Colonic mucosa (tissue), 4 donors: ENCODE results near the gene PAPPA2. TPM values are rescaled to one million over a fixed set of nuclear protein-coding genes. Genes with fewer than 3 reads are reported as not detected.

ENCODE experiments used
- DNase-seq: peaks from one replicate; pipeline ENCODE4 v3.0.0-alpha.2; 2020
- H3K27ac ChIP-seq: fragments of 200-600 bp; one replicate; pipeline ENCODE4 v1.8.0; 2021
- H3K27me3 ChIP-seq: fragments of 200-600 bp; one replicate; pipeline ENCODE4 v1.8.0; 2021
- H3K36me3 ChIP-seq: fragments of 200-600 bp; one replicate; pipeline ENCODE4 v1.8.0; 2021
- H3K4me1 ChIP-seq: fragments of 200-600 bp; one replicate; pipeline ENCODE4 v1.8.0; 2021; ENCODE audit warnings: mild to moderate bottlenecking
- H3K4me3 ChIP-seq: fragments of 200-600 bp; one replicate; pipeline ENCODE4 v1.8.0; 2021
- H3K9ac ChIP-seq, 2 donors: one replicate each; pipeline ENCODE4 v1.7.0; 2013; ENCODE audit warnings: control low read depth in 2 of 2, low read depth in 2 of 2, low read length in 2 of 2
- H3K9me3 ChIP-seq: fragments of 200-600 bp; one replicate; pipeline ENCODE4 v1.8.0; 2021
- CTCF ChIP-seq: fragments of 200-600 bp; IDR thresholded peaks from one replicate; pipeline ENCODE4 v1.8.0; 2022; ENCODE audit warnings: antibody characterized with exemption, mild to moderate bottlenecking
- intact Hi-C: fragments of 100-400 bp; cut with DNase I; formaldehyde crosslinking; loops from one replicate; pipeline ENCODE4 v1.14.1; 2022
- total RNA-seq, 2 donors: library from RNA; stranded (reverse); fragmentation: NEBNext Ultra II Directional in 1 of 2; extraction: Animal tissue kit (Norgen Biotek cat#: 25700) in 1 of 2; gene quantifications; one replicate each; pipeline ENCODE4 v1.2.1, GENCODE V29; 2021
- donor health status: healthy.
- donor health status: DM: no; HTN: no; CAD: no.
- donor health status: DM: no; HTN: no; CAD: no.

PAPPA2 gene
- total RNA-seq, 2 donors from 2014 or later = 3.1 to 3.6 TPM

- no peak for DNase-seq
- H3K9me3 ChIP-seq = no peaks in the 10 kb centered on the region
- H3K4me3 ChIP-seq = no peak overlapping the region
- no peak overlapping the region for H3K27ac ChIP-seq
- H3K4me1 ChIP-seq = no peaks in the 10 kb centered on the region
- no peaks in the 10 kb centered on the region for H3K36me3 ChIP-seq
- H3K9ac ChIP-seq = no peak overlapping the region
- TF ChIP-seq CTCF = no peak
- H3K27me3 ChIP-seq = no peaks in the 10 kb centered on the region
- intact Hi-C loops = loop anchor here (5.0 kb wide), 2 partner anchors 132 to 317 kb away; no protein-coding TSS in a partner anchor
These were observed 230.8 kb downstream of the PAPPA2 start for GRCh38 chr1:176693697-176694329.

DNA sequence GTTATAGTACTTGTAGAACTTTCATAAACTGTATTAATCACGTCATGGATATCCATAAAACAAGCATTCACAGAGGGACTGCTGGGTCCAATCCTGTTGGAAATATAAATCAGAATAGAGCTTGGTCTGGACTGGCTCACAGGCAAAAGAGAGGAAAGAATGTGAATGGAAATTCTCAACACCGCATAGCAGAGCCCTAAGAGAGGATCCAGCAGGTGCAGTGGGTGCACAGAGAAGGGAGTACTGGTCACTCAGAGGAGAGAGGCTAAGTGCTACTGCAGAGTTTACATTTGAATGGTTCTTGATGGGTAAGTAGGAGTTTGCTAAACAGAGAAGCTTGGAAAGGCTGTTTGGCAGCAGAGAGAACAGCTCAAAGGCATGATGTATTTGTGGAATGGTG lies 231.7 kb downstream of the PAPPA2 start:
- DNase-seq = no peak

GRCh38 chr1:176696109-176696508 lies 233.1 kb downstream of the PAPPA2 start:
- Histone ChIP-seq H3K4me3 (no peak overlapping the region), H3K27ac (no peak overlapping the region), H3K9me3 (no peaks in the 10 kb centered on the region), H3K36me3 (no peaks in the 10 kb centered on the region), H3K9ac (no peak overlapping the region), H3K27me3 (no peaks in the 10 kb centered on the region), H3K4me1 (no peaks in the 10 kb centered on the region)
- DNase-seq = no peak
- intact Hi-C loops = no loop called here
- no peak for TF ChIP-seq CTCF

More for the DNA sequence above, 231.7 kb downstream of the PAPPA2 start:
- Histone ChIP-seq H3K27me3 (no peaks in the 10 kb centered on the region), H3K4me1 (no peaks in the 10 kb centered on the region), H3K36me3 (no peaks in the 10 kb centered on the region), H3K9me3 (no peaks in the 10 kb centered on the region), H3K4me3 (no peak overlapping the region), H3K9ac (no peak overlapping the region), H3K27ac (no peak overlapping the region)
- intact Hi-C loops = loop anchor here (5.0 kb wide), 2 partner anchors 132 to 317 kb away; no protein-coding TSS in a partner anchor
- no peak for TF ChIP-seq CTCF

DNA sequence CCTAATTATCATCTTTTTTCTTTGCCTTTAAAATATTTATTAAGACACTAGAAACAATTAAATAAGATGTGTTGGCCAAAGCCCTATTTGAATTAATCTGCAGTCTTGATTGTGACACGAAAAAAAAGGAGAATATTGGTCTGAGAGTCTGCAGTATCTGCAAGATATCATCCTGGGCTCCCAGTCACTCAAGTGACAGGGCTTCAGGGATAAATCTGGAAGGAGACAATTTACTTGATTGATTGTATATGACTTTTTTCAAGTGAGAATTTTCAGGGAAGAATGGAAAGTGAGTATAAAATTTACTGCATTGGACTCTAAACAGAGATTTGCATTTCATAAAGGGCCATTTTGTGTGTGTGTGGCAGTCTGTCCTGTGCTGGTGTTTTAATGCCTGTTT lies 233.7 kb downstream of the PAPPA2 start:
- no peak for DNase-seq
- TF ChIP-seq CTCF = no peak
- Histone ChIP-seq H3K4me3 (no peak overlapping the region), H3K9me3 (no peaks in the 10 kb centered on the region), H3K27ac (no peak overlapping the region), H3K27me3 (no peaks in the 10 kb centered on the region), H3K36me3 (no peaks in the 10 kb centered on the region), H3K9ac (no peak overlapping the region), H3K4me1 (no peaks in the 10 kb centered on the region)
- intact Hi-C loops = no loop called here

DNA sequence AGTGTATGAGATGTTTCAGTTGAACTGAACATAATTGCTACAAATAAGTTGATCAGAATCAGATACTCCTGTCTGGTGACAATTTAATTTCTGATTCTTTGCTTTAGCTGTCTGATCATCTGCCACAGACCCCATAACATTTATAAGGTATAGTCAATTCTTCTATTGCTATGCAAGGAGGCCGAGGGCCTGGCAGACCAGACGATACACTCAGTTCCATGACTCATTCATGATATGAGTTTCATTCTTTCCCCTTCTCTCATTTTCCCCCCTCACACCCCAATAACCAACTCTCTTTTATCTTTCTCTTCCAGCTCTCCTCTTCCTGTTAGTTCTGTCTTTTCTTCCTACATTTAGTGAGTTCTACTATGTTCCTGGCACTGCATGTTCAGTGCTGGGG lies 236.8 kb downstream of the PAPPA2 start:
- no peaks in the 10 kb centered on the region for H3K36me3 ChIP-seq
- H3K4me1 ChIP-seq = no peaks in the 10 kb centered on the region
- no peaks in the 10 kb centered on the region for H3K27me3 ChIP-seq
- H3K27ac ChIP-seq = no peak overlapping the region
- intact Hi-C loops = no loop called here
- H3K9me3 ChIP-seq = no peaks in the 10 kb centered on the region
- no peak for DNase-seq
- TF ChIP-seq CTCF = no peak
- H3K9ac ChIP-seq = no peak overlapping the region
- H3K4me3 ChIP-seq = no peak overlapping the region
